SK-N-SH (cell line): ENCODE data around the gene MEGF6. TPM values are rescaled to one million over a fixed set of nuclear protein-coding genes. Genes with fewer than 3 reads are reported as not detected.
A peak's percentile ranks its signal among the peaks of the same experiment; 100 is the strongest.

Experiments used
- CTCF ChIA-PET: fragments of 300-600, 350-600 bp; formaldehyde crosslinking; extraction: SDS; loops from one replicate; lab custom pipeline; 2021; lab: Yijun Ruan, JAX
- POLR2A ChIA-PET: fragments of 350-600 bp; sonication (Branson Sonifier 250); formaldehyde crosslinking; extraction: SDS; loops from one replicate; lab custom pipeline; 2020; ENCODE audit warnings: antibody characterized with exemption, inconsistent platforms; lab: Yijun Ruan, JAX
- DNase-seq: peaks from one replicate; pipeline ENCODE4 v3.0.0; 2012
- H2AFZ ChIP-seq: fragments of 200-600 bp; sonication (generic); 2 replicates; pipeline ENCODE4 v1.8.1; 2016; ENCODE audit warnings: antibody characterized with exemption, mild to moderate bottlenecking, low read depth
- H3F3A ChIP-seq: fragments of 200-600 bp; sonication (generic); replicated peaks from 2 replicates; pipeline ENCODE3; 2016; ENCODE audit warnings: antibody characterized with exemption, mild to moderate bottlenecking; ENCODE audit not compliant: insufficient read depth
- H3K27ac ChIP-seq, 2 experiments: fragments of 200-500 bp in 1 of 2; fragments of 200-600 bp in 1 of 2; sonication (Bioruptor generic) in 1 of 2; sonication (generic), shearing (Covaris generic) in 1 of 2; 2 replicates each; pipeline versions ENCODE4 v1.5.1 to v1.6.1; 2014 to 2016; ENCODE audit warnings: low read depth in 2 of 2, inconsistent platforms in 1 of 2, low read length in 1 of 2, mild to moderate bottlenecking in 1 of 2, mixed read lengths in 1 of 2
- H3K27me3 ChIP-seq: fragments of 200-600 bp; sonication (generic), shearing (Covaris generic); 2 replicates; pipeline ENCODE4 v1.6.1; 2016; ENCODE audit warnings: mixed run types; ENCODE audit not compliant: insufficient read depth
- H3K36me3 ChIP-seq, 2 experiments: fragments of 200-500 bp in 1 of 2; fragments of 200-600 bp in 1 of 2; sonication (Bioruptor generic) in 1 of 2; sonication (generic) in 1 of 2; replicated peaks in 1 of 2; 2 replicates each; pipeline versions ENCODE3 to v1.5.1; 2014 to 2016; ENCODE audit warnings: low read length in 1 of 2, mild to moderate bottlenecking in 1 of 2; ENCODE audit not compliant: insufficient read depth in 2 of 2, control insufficient read depth in 1 of 2
- H3K4me1 ChIP-seq, 2 experiments: fragments of 200-500 bp in 1 of 2; fragments of 200-600 bp in 1 of 2; sonication (Bioruptor generic) in 1 of 2; sonication (generic), shearing (Covaris generic) in 1 of 2; 2 replicates each; pipeline versions ENCODE4 v1.5.1 to v1.6.1; 2014 to 2016; ENCODE audit warnings: low read depth in 1 of 2, low read length in 1 of 2, mixed run types in 1 of 2; ENCODE audit not compliant: insufficient read depth in 2 of 2, control insufficient read depth in 1 of 2
- H3K4me2 ChIP-seq: fragments of 200-600 bp; sonication (generic), shearing (Covaris generic); 2 replicates; pipeline ENCODE4 v1.6.1; 2017; ENCODE audit warnings: mixed run types
- H3K4me3 ChIP-seq, 2 experiments: fragments of 200-500 bp in 1 of 2; fragments of 200-600 bp in 1 of 2; sonication (Bioruptor generic) in 1 of 2; sonication (generic), shearing (Covaris generic) in 1 of 2; 2 replicates each; pipeline versions ENCODE4 v1.5.1 to v1.8.1; 2014 to 2016; ENCODE audit warnings: low read depth in 2 of 2, inconsistent platforms in 1 of 2, low read length in 1 of 2, mild to moderate bottlenecking in 1 of 2, mixed read lengths in 1 of 2, moderate library complexity in 1 of 2
- H3K79me2 ChIP-seq: fragments of 200-600 bp; sonication (generic); 2 replicates; pipeline ENCODE4 v1.8.1; 2017; ENCODE audit warnings: mild to moderate bottlenecking; ENCODE audit not compliant: insufficient read depth
- H3K9ac ChIP-seq: fragments of 200-600 bp; sonication (generic); 2 replicates; pipeline ENCODE4 v1.6.1; 2017; ENCODE audit warnings: mixed run types
- H3K9me2 ChIP-seq: fragments of 200-600 bp; sonication (generic); 2 replicates; pipeline ENCODE4 v1.6.1; 2017; ENCODE audit warnings: mixed run types
- H3K9me3 ChIP-seq: fragments of 200-600 bp; sonication (generic); 2 replicates; pipeline ENCODE4 v1.6.1; 2017; ENCODE audit warnings: mixed run types, mild to moderate bottlenecking, moderate library complexity
- H4K20me1 ChIP-seq: fragments of 200-600 bp; sonication (generic); 2 replicates; pipeline ENCODE4 v1.6.1; 2017; ENCODE audit warnings: mild to moderate bottlenecking, mixed run types; ENCODE audit not compliant: insufficient read depth
- CTCF ChIP-seq: fragments of 200-600 bp; sonication (generic); IDR thresholded peaks from 2 replicates; pipeline ENCODE4 v1.6.1; 2017; ENCODE audit warnings: antibody characterized with exemption, mild to moderate bottlenecking, moderate library complexity
- EZH2phosphoT487 ChIP-seq: fragments of 200-600 bp; sonication (generic); IDR thresholded peaks from 2 replicates; pipeline ENCODE4 v1.6.1; 2017; ENCODE audit warnings: low read depth, mixed run types, mild to moderate bottlenecking, antibody characterized with exemption, moderate library complexity, borderline replicate concordance
- FOSL2 ChIP-seq: IDR thresholded peaks from 2 replicates; pipeline ENCODE4 v1.4.0; 2012; ENCODE audit warnings: low read depth, mild to moderate bottlenecking, moderate library complexity, borderline replicate concordance
- FOXJ3 ChIP-seq: sonication (generic); formaldehyde crosslinking; IDR thresholded peaks from 2 replicates; pipeline ENCODE4 v1.5.1; 2020; ENCODE audit warnings: mild to moderate bottlenecking, missing genetic modification reagents
- GABPA ChIP-seq: IDR thresholded peaks from 2 replicates; pipeline ENCODE4 v1.4.0; 2012; ENCODE audit warnings: low read depth, mild to moderate bottlenecking
- IRF3 ChIP-seq: fragments of 150-350 bp; IDR thresholded peaks from 2 replicates; pipeline ENCODE4 v1.6.1; 2016; ENCODE audit warnings: mild to moderate bottlenecking, low read depth, low read length
- MXI1 ChIP-seq: IDR thresholded peaks from 2 replicates; pipeline ENCODE4 v1.6.1; 2012; ENCODE audit warnings: mild to moderate bottlenecking, low read depth, low read length, improper control_type of control experiment
- NRF1 ChIP-seq: IDR thresholded peaks from 2 replicates; pipeline ENCODE4 v1.6.1; 2012; ENCODE audit warnings: low read depth, mild to moderate bottlenecking, low read length
- PBX3 ChIP-seq: IDR thresholded peaks from 2 replicates; pipeline ENCODE4; 2012
- RFX5 ChIP-seq: IDR thresholded peaks from 2 replicates; pipeline ENCODE4 v1.6.1; 2012; ENCODE audit warnings: mild to moderate bottlenecking, improper control_type of control experiment, low read length
- RXRA ChIP-seq: IDR thresholded peaks from 2 replicates; pipeline ENCODE4 v1.4.0; 2012; ENCODE audit warnings: low read depth, mild to moderate bottlenecking, borderline replicate concordance
- SMC3 ChIP-seq: IDR thresholded peaks from 2 replicates; pipeline ENCODE4 v1.6.1; 2012; ENCODE audit warnings: low read depth, low read length, improper control_type of control experiment
- TAF1 ChIP-seq: IDR thresholded peaks from 2 replicates; pipeline ENCODE4 v1.6.1; 2012; ENCODE audit warnings: low read depth, mild to moderate bottlenecking, low read length, moderate library complexity, borderline replicate concordance
- TEAD4 ChIP-seq: IDR thresholded peaks from 2 replicates; pipeline ENCODE4 v1.4.0; 2012; ENCODE audit warnings: mild to moderate bottlenecking, borderline replicate concordance; ENCODE audit not compliant: insufficient read depth
- ZBTB33 ChIP-seq: IDR thresholded peaks from 2 replicates; pipeline ENCODE4 v1.4.0; 2012; ENCODE audit warnings: low read depth, borderline replicate concordance
- WGBS: methylation state at CpG from one replicate; pipeline ENCODE4 v1.1.6; 2017; ENCODE audit warnings: low lambda C conversion rate; 5-methylcytosine and 5-hydroxymethylcytosine counted together
- polyA plus RNA-seq, 3 experiments: library from polyadenylated mRNA; depleted of rRNA; stranded (reverse); fragments of >200 nt; gene quantifications; 2 replicates each; pipeline ENCODE4 v1.2.3, GENCODE V29; 2012

Gene MEGF6
- polyA plus RNA-seq, 1 of the 3 experiments (the other 2 are of a cell fraction), result 7.6 TPM

- CTCF ChIA-PET, result interaction anchor here (0.8 to 2.0 kb wide), 3 partner anchors 12 to 88 kb away, joined by 3 to 7 read pairs (median 4); no protein-coding TSS in a partner anchor
- no peaks in the 10 kb centered on the region for H3K27me3 ChIP-seq
- no peaks in the 10 kb centered on the region for H3K9me2 ChIP-seq
- no peaks in the 10 kb centered on the region for H3K9me3 ChIP-seq
- peak overlapping the region; percentile 81 for H3K4me2 ChIP-seq
- TF ChIP-seq NRF1 (0 out of 2 replicates have a peak, but pooled peaks have one; percentile 7), TEAD4 (no peak), MXI1 (peak; percentile 71), ZBTB33 (no peak), TAF1 (no peak)
- H3K79me2 ChIP-seq, result peaks cover 8% of the 10 kb centered on the region; the same call in 1 of the 2 replicates
- no peak overlapping the region for H3K27ac ChIP-seq
- peaks cover 0 to 23% of the 10 kb centered on the region in 2 experiments; a peak in 1 of 4 replicates for H3K4me1 ChIP-seq
- H2AFZ ChIP-seq, result 0 out of 2 replicates have a peak overlapping the region, but pooled peaks have one; percentile 51
- peaks cover 3% of the 10 kb centered on the region for H3F3A ChIP-seq
- H3K9ac ChIP-seq, result peak overlapping the region; percentile 67; the same call in 1 of the 2 replicates
- POLR2A ChIA-PET, result no interaction called here
- H3K4me3 ChIP-seq, result peak overlapping the region; percentile 53 to 54
- 20% methylated on average over 3 of the region's 96 CpGs for WGBS
- H4K20me1 ChIP-seq, result no peaks in the 10 kb centered on the region
- DNase-seq, result peak; percentile 93
- H3K36me3 ChIP-seq, result no peaks in the 10 kb centered on the region
Observed at GRCh38 chr1:3530926-3531818, 80.1 kb downstream of the MEGF6 start.

GRCh38 chr1:3530086-3530925 is 81.0 kb downstream of the MEGF6 start:
- Histone ChIP-seq H3K27ac (no peak overlapping the region), H3K9me2 (no peaks in the 10 kb centered on the region), H3K4me2 (peak overlapping the region; percentile 81), H3K4me1 (peaks cover 0 to 32% of the 10 kb centered on the region in 2 experiments; a peak in 1 of 4 replicates), H3K36me3 (no peaks in the 10 kb centered on the region), H3K79me2 (peaks cover 8% of the 10 kb centered on the region; the same call in 1 of the 2 replicates), H3F3A (peaks cover 3% of the 10 kb centered on the region), H3K9me3 (no peaks in the 10 kb centered on the region), H3K4me3 (peak overlapping the region; percentile 53 to 54), H3K9ac (peak overlapping the region; percentile 67; the same call in 1 of the 2 replicates), H4K20me1 (no peaks in the 10 kb centered on the region), H3K27me3 (no peaks in the 10 kb centered on the region), H2AFZ (0 out of 2 replicates have a peak overlapping the region, but pooled peaks have one; percentile 51)
- POLR2A ChIA-PET, result no interaction called here
- TF ChIP-seq FOXJ3 (no peak), IRF3 (no peak), PBX3 (no peak), RXRA (no peak), GABPA (no peak), SMC3 (no peak), RFX5 (no peak), CTCF (no peak), EZH2phosphoT487 (no peak), FOSL2 (no peak)
- DNase-seq, result no peak
- WGBS, result 69% methylated on average over 12 of the region's 32 CpGs
- CTCF ChIA-PET, result interaction anchor here (0.8 to 2.0 kb wide), 9 partner anchors 11 to 89 kb away, joined by 3 to 7 read pairs (median 5); no protein-coding TSS in a partner anchor
